Dedifferentiated amniotic fluid mesenchymal stem cell (primary cell): ENCODE data around the gene ATP2B3.

Source experiments
- DNase-seq: peaks from one replicate; pipeline ENCODE4 v3.0.0-alpha.2; 2016; ENCODE audit errors: extremely low spot score

ATP2B3 gene

DNA sequence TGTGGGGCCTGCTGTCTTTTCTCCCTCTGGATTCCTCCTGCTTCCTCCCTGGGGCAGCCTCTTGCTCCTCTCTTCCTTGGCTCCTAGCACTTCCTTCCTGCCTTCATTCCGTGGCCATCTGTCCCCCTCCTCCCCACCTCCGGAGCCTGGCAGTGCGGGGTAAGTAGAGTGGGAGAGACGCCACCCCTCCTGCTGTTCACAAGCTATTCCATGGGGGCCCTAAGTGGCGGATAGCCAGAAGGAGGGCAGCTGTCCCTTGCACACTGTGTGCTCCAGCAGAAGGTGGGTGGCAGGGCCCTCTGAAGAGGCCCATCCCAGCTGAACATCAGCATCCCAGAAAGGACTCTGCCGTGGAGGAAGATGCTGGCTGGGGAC, 54.1 kb downstream of the ATP2B3 start:
- no peak for DNase-seq

DNA sequence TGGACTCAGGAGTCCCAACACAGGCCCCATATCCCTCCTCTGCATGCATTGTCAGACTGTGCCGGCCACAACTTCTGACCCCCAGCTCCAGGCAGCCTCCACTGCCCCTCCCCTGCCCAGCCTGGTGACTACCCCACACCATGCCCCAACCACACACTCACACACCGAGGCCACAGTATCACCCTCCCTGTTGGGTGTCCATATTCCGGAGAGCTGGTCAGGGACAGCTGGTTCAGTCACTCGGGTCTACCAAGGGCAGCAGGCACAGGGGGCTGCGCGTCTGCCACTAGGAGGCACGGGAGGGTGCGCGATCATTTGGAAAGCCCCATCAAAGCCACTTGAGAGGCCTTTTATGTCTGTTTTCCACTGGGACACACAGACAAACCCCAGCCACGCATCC, 55.2 kb downstream of the ATP2B3 start:
- DNase-seq: no peak

DNA sequence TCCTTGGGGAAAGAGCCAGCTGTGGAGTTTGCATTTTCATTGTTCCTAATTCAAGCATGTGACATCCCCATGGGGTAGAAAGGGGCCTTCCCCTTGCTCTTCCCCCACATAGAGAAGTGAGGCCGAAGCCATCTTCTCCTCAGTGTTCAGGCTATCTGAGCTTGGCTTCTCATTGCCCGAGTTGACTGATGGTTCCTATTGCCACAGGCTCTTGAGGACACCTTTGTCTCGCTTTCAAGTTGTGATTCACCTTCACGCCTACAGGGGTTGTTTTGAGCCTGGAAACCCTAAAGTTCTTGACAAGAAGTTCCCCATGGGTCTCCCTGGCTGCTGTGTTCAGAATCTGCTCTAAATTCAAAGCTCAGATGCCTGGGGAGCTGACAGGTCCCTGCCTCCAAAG, 56.5 kb downstream of the ATP2B3 start:
- no peak for DNase-seq

DNA sequence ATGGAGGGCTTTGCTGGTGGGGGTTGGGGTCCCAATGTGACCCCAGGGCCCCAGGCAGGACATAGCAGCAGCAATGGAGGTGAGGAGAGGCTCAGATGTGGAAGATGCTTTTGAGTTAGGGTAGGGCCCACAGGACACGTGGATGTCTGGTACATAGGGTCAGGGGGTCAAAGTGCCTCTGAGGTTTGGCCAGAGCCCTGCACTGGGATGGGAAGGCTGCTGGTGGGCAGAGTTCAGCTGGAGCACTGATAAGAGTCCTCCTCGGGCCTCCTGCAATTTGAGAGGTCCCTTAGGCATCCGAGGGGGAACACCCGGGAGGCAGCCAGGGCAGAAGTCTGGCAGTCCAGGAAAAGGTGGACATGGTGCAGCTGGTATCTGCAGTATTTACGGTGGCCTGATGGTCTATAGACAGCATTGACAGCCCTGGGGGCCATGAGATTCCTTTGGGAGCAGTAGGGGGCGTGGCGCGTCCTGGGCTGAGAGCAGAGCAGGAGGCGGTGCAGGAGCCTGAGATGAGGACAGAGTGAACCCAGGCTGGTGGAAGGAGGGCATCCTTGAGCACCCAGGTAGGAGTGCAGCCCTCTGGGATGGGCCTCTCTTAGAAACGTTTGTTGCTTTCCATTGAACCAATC, 58.9 kb downstream of the ATP2B3 start:
- DNase-seq: no peak

DNA sequence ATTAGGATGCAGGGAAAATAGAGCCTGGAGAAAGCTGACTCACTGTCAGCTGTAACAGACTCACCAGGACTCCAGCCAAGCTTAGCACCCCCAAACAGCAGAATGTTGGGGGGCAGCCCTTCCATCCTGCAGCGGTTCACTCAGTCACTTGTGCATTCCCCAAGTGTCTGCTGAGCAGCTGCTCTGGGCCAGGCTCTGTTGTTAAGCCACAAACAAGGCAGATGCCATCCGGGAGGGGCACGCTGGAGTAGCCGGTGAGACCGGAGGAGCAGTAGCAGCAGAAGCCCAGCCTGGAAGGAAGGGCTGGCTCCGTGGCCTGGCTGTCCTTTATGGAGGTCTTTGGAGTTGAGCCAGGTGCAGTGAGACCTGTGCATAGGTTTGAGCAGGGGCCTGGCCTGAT, 59.5 kb downstream of the ATP2B3 start:
- no peak for DNase-seq

DNA sequence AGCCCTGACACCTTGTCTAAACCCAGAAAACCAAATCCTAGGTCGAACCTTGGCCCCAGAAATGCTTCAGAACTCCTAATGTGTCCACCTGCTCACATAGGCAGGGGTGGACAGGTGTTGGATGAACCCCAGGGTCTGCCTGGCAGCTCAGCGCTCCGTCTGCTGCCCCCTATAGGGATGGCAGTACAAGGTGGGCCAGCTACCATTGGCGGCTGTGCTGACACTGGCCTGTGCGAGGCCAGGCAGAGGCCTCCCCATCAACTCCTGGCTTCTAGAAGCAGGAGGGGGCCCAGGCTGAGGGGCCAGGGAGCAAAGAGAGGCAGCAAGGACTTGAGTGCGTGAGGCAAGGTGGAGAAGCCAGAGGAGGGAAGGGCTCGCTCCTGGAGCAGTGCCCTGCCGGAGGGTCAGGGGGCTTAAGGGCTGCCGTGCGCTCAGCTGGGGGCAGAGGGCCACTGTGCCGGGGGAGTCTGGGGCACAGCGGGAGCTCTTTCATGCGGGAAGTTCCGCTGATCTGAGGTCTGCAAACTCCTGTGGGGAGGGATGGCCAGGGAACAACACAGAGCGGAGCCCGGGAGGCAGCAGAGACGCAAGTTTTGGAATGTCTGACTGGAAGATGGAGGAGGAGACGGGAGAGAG, 60.9 kb downstream of the ATP2B3 start:
- no peak for DNase-seq

DNA sequence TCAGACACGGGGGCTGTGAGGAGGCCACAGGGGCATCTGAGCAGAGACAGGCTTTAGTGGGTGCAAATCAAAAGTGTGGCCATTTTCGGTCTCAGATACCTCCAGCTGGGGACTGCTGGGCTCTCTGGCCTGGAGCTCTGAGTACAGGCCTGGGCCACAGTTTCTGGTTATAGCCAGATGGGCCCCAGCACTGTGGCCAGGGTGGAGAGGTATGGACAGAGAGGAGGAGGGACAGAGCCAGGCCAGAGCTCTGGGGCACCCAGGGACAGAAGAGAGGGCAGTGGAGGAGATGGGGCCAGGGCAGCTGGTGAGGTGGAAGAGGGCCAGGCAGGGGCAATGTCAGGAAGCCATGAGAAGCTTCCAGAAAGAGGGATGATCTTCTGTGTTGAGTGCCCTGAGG, 61.4 kb downstream of the ATP2B3 start:
- no peak for DNase-seq

DNA sequence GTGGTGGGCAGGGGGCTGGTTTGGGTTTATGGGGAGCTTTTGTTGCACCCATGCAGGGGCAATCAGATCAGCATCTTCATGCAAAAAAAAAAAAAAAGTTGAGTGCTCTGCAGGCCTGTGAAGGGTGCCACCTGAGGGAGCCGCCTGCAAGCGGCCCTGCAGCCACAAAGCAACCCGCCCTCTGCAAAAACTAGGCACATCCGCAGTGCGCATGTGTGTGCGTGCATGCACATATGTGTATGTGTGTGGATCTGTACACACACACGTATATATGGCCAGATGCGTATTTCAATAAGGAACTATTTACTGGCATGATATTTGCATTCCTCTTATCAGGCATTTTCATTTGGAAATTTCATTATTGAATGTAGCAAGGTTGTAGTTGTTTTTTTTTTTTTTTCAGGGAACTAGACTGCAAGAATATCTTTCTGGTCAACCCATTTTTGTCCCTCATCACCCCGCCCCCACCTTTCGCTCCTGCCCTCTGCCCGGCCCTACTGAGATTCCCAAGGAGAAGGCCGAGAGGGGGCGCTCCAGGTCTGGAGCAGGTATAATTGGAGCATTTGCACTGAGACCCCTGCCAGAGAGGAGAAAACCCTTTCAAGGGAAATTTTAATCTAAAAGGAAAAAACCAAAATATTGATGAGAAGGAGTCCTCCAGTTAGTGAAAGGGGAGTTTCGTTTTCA, 63.4 kb downstream of the ATP2B3 start:
- DNase-seq: no peak

DNA sequence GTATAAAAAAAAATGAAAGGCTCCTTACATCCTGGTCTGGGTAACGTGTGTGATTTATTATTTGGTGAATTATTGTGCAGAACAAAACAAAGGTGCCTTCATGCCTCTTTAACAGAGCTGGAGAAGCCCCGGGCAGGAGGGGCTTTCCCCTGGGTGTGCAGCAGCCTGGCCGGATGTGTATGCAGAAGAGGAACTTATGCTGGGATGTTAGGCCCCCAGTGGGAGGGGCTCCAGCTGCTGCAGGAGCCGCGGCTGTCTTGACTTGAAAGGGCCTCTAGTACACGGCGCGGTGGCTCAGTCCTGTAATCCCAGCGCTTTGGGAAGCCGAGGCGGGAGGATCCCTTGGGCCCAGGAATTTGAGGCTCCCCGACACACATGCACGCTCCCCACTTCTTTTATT, 65.5 kb downstream of the ATP2B3 start:
- DNase-seq: no peak

DNA sequence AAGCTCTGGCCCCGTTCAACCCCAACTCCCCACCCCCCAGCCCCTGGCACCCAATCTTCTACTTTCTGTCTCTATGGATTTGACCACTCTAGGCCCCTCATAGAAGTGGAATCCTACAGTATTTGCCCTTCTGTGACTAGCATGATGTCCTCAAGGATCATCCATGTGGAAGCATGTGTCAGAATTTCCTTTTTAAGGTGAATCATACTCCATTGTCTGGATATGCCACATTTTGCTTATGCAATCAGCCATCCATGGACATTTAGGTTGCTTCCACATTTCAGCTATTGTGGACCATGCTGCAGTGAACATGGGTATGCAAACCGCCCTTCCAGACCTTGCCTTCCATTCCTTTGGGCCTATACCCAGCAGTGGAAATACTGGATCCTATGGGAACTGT, 66.0 kb downstream of the ATP2B3 start:
- DNase-seq: no peak

DNA sequence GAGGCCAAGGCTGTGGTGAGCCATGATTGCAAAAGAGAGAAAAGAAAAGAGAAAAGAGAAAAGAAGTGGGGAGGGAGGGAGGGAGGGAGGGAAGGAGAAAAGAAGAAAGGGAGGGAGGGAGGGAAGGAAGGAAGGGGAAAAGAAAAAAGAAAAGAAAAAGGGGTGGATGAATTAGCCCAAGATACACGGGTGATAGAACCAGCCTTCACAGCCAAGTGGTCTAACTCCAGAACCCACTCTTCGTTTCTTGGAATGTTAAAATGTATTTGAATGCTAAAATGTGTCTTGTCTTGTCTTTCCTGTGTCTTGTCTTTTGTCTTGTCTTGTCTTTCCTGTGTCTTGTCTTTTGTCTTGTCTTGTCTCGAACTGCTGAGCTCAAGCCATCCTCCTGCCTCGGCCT, 68.4 kb downstream of the ATP2B3 start:
- DNase-seq: no peak

DNA sequence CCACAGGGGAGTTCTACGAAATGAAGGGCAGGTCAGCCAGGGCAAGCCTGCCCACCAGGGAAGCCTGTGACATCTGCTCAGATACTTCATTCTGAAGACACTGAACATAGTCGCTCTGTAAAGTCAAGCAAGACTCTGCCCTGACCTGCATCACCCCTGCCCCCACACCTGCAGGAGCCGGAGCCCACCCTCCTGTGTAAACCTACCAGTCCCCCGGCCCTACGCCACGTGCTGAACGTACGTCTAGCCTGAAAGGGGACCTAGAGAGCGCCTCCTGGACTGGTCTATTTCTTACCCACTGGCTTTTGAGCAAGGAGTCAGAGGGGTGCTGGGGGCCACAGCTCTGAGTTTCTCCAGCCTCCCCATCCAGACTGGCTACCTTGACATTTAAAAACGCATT, 69.9 kb downstream of the ATP2B3 start:
- DNase-seq: no peak

DNA sequence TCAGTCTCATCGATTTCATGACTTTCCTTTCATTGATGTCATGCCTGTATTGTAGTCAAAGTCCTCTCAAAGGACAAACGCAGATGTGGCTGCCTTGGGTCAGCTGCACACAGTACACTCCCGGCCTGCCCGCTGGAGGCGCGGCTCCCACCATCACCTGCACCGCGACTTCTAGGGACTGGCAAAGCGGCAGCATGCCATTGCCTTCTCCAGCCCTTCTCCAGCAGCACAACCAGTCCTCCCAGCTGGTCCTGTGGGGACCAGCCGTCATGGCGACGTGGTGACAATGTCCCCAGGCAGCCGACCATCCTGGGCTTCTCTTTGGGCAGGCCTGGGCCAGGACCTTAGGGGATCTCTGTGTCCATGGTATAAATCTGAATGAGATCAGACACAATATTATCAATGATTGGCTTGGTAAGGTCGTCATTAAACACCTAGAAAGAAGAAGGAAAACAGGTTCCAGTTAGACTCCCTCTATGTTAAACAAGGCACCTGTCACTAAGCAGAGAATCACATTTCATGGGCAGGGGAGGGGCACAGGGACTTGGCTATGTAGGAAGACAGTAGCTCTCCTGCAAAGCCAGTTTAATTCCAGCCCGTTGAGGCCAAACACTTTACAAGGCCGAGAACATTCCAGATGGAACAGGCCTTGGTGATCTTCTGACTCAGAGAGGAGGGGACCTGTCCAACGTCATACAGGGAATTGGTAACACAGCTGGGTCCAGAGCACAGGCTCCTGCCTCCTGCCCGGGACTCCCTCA, 70.8 kb downstream of the ATP2B3 start:
- DNase-seq: no peak

DNA sequence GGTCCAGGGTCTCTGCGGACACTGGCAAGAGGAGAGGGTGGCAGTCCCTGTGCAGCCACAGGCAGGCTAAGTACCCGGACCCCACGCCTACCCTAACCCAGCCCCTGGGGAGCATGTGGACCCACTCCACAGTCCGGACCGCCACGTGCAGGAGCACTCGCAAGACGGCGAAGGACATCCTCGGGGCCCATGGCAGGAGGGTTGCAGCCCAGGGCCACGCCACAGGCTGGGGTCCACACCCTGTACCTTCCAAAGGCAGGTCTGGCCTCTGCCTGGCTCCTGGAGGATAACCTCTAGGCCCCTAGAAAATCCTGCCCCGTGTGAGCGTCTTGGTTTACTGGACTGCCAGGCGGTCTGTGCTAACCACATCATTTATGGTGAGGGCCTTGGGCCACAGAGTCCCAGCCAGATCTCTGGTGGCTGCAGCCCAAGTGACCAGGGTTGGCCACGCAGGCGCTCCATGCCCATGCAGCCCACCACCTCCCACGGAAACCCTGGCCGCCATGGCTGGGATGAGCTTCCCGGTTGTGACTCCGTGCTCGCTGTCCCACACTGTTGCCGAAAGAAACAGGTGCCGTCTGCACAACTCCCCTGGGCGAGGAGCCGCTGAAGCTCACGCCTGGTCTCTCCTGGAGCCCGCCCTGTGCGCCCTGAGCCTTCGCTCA, 71.5 kb downstream of the ATP2B3 start:
- no peak for DNase-seq

DNA sequence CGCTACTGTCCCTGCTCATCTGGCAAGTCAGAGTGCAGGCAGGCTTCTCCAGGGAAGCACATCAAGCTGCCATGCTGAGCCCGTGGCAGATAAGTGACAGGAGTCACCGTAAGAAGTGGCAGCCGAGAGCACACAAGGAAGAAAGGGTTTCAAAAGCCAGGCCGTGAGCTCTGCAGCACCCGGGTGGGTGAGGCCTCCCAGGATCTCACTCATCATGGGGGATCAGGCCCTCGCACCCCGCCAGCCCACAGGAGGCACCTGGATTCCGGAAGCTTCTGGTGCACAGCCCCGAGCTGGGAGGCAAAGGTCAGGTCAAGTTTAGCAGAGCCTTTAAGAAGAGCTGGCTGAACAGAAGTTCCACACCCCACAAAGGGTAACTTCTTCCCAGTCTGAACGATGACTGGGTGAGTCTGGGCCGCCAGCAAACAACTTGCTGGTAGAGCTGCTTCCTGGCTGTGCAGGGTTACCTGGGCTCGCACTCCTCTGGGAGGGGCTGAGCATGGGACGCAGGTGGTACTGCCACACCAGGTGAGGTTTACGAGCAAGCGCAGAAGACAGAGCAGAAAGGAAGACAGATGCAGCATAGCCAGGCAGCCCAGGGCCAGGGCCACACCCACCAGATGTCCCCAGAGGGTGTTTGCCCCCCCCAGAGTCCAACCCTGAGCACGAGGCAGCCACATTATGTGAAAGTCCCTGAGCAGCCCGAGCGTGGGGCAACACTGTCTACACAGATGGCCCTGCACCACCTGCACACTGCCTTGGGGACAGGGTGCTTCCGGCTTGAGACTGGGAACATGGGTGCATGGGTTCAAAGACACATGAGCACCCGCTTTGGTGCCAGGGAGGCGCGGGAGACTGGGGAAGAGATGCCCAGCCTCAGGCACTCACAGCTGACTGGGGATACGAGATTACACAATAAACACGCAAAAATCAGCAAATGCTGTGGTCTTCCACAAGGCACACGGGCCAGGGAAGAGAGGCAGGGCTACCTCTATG, 73.8 kb downstream of the ATP2B3 start:
- DNase-seq: no peak

DNA sequence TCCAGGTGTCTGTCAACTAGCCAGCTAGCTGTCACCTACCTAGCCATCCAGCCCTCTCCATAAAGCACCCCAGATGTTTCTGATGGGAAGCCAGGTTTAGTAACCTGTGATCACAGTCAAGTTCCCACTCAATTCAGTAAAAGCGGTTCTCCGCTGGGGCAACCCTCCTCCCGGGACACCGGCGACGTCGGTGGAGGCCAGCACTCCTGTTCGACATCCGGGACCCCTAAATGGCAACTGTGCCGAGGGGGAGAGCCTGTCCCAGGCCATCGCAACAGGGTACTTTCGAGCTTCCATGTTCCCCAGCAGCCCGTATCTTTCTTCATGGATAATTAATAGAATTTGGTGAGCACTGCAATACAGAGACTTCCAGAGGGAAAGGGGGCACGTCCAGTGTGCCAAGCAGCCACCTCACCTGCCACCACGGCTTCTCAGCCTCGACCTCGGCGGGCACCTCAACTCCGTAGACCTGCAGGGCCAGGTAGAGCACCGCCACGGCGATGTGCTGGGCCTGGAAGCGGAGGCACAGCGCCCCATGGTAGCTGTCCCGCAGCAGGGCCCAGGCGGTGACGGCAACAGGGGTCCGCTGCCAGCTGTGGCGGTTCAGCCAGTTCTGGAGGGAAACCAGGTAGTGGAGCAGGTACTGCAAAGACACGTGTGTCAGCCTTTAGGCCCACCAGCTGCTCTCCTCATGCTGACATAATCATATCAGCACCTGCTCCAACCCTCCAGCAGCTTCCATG, 74.8 kb downstream of the ATP2B3 start:
- no peak for DNase-seq

DNA sequence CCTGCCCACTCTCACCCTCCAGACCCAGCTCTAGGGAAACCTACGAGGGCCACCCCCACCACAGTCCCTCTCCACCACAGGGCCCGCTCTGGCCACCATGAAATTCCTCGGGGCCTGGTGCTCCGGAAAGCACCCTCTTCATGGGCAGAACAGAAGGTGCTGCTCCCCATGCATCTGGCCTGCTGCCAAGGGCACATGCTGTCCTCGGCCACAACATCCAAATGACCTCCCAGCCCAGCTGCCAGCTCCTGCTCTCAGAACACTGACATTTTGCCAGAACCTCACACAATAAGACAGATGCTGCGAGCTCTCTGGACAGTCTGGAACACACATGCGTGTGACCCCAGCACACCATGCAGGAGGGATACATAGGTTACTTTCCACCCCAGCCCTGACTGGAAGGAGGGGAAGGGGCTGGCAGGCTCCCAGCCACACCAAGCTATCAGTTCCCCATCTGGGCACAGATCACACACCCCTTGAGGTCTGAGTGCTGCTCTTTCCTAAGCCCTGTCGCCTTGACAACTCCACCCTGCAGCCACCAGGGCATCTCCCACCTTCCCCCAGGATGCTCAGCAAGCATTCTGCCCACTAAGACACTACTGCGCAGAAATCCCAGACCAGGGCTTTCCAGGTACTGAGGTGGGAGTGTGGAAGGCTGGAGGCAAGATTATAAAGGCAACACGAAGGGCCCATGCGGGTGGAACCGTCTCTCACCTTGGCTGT, 75.7 kb downstream of the ATP2B3 start:
- no peak for DNase-seq

DNA sequence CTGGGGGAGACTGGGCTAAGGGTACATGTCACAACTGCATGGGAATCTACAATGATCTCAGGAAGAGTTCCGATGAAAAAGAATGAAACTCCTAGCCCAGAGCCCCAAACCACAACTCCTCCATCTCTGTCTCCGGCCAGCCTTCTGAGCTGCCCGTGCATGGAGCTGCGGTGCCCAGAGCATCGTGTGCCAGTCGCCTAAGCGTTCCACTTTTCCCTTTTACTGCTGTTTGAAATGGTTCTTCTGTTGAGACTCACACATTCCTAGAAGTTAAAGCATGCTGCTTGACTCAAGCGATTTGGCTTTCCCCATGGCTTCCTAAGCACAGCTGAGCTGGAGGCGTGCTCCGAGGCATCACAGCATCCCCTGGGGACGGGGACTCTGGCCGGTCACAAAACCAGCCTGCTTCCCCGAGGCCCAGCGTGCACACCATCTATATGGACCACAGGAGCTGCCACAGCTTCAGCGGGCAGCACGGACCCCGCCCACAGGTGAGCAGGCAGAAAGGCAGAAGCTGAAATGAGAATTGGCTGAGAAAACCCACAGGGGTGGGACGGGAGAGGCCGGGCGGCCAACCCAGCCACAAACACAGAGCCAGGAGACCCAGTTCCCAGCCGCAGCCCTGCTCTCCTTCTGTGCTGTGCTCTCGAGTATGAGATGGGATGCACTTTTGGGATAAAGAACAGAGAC, 76.5 kb downstream of the ATP2B3 start:
- no peak for DNase-seq

DNA sequence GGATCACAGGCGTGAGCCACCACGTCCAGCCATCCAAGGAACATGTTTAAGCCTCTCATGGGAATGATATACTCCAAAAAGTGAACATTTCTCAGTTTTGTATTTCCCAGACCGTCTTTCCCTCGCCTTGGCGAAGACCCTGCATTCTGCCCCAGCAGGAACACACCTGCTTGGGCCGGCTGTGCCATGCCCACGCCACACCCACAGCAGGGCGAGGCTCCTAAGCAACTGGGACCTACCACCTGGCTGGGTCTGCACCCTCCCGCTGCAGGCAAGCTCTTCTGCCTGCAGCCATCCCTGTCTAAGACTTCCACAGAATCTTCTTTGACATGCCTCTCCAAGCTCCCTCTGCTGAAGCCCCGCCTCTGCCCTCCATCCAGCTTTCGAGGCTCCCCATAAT, 77.9 kb downstream of the ATP2B3 start:
- DNase-seq: no peak
